Endometrial microvascular endothelial cells (primary cell): Measurements from ENCODE around the gene PUS7. TPM values are rescaled to one million over a fixed set of nuclear protein-coding genes. Genes with fewer than 3 reads are reported as not detected.

Experiments used
- in situ Hi-C: cut with HindIII; loops from 2 replicates; pipeline ENCODE4 v1.10.0; 2017; ENCODE audit warnings: low sequenced_read_pairs, low pct_unique_long_range_greater_than_20kb; ENCODE audit errors: inconsistent ontology term
- total RNA-seq: library from RNA; depleted of rRNA; stranded (reverse); fragments of >200 nt; gene quantifications from one replicate; pipeline ENCODE4 v1.2.3, GENCODE V29; 2015; ENCODE audit errors: inconsistent ontology term

PUS7 gene
- total RNA-seq, 1 donor from 2014 or later: 26.9 TPM

GRCh38 chr7:105408791-105409410 is 113.2 kb downstream of the PUS7 start:
- in situ Hi-C loops: no loop called here

Other genes with a start within 250 kb of the PUS7 start
- gene SRPK2, start 133.3 kb downstream of the PUS7 start, total RNA-seq: 32.5 TPM
- gene RINT1, start 9.9 kb upstream of the PUS7 start, total RNA-seq: 18.5 TPM
- gene EFCAB10, start 59.2 kb upstream of the PUS7 start, total RNA-seq: not detected